Gastrocnemius medialis (tissue), 4 donors: ENCODE measurements around the gene NTMT1.

Experiments used
- POLR2A ChIP-seq, 2 donors: fragments of 450-650 bp; IDR thresholded peaks; one replicate each; pipeline ENCODE4 v1.6.1; 2017; ENCODE audit warnings: antibody characterized with exemption in 2 of 2, mild to moderate bottlenecking in 2 of 2, moderate library complexity in 2 of 2
- TF ChIP-seq, protein P1 (sequence below), 5 experiments: fragments of 450-650 bp in 3 of 5; fragments of 200-600 bp in 2 of 5; sonication (generic) in 2 of 5; IDR thresholded peaks in 4 of 5; conservative IDR thresholded peaks in 1 of 5; 1 replicate in 4 of 5; 2 replicates in 1 of 5; pipeline ENCODE4 v1.5.1; 2016 to 2019; ENCODE audit warnings: antibody characterized with exemption in 5 of 5, mild to moderate bottlenecking in 3 of 5, moderate library complexity in 3 of 5

DNA sequence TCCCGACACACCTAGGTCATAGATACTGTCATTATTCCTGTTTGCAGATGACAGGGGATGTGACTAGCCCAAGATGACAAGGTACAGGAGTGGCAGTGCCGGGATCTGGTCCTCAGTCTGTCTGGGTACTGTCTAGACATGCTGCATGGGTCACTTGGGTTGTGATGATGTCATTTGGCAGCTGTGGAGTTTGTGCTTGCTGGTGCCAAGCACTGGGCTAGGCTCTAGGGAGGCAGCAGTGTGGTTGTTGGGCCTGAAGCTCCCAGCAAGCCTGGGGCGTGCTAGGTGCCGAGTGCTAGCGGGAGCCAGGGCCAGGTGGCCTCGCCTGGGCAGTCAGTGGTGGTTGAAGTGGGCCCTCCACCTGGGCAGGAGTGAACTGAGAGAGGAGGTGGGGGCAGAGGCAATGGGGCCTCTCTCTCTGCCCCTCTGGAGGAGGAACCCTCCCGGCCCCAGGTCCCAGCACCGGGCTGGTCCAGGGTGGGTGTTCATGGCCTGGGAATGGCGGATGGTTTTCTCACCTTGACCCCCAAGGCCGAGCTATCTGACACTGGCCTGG is 24.8 kb downstream of the NTMT1 start:
- no peak for TF ChIP-seq POLR2A (IDR thresholded peaks at IDR 0.05)
- TF ChIP-seq, protein P1, sequence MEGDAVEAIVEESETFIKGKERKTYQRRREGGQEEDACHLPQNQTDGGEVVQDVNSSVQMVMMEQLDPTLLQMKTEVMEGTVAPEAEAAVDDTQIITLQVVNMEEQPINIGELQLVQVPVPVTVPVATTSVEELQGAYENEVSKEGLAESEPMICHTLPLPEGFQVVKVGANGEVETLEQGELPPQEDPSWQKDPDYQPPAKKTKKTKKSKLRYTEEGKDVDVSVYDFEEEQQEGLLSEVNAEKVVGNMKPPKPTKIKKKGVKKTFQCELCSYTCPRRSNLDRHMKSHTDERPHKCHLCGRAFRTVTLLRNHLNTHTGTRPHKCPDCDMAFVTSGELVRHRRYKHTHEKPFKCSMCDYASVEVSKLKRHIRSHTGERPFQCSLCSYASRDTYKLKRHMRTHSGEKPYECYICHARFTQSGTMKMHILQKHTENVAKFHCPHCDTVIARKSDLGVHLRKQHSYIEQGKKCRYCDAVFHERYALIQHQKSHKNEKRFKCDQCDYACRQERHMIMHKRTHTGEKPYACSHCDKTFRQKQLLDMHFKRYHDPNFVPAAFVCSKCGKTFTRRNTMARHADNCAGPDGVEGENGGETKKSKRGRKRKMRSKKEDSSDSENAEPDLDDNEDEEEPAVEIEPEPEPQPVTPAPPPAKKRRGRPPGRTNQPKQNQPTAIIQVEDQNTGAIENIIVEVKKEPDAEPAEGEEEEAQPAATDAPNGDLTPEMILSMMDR (IDR thresholded peaks at IDR 0.05 in 4 of 5, conservative IDR thresholded peaks at IDR 0.05 in 1 of 5): no peak
